Measurements from ENCODE around the gene ERMAP.

ERMAP gene

DNA sequence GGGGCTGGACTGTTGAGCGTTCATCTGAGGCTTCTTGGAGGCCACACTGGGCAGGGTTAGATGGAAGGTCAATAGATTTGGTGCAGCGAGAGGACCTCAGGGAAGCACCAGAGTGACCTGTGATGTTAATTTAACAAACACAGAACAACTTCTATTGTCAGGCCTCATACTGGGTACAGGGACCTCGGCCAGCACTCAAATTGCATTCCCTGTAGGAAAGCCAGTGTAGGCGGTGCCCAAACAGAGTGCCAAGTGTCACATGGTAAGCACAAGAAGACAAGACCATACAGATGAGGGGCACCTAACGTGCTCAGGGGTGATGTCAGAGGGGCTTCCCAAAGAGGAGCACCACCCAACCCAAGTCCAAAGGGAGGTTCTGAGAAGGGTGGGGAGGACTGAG is 30.8 kb upstream of the ERMAP start:
- no peaks in the 10 kb centered on the region for H3K27me3 ChIP-seq (ENCODE audit: insufficient read depth, insufficient read length)
- H3K9me3 ChIP-seq (ENCODE audit: insufficient read depth, low read length): no peaks in the 10 kb centered on the region
- H3K9ac ChIP-seq (ENCODE audit: insufficient read length, low read depth): no peak overlapping the region
- H3K4me3 ChIP-seq (ENCODE audit: insufficient read length, low read depth): no peak overlapping the region
- H3K36me3 ChIP-seq (ENCODE audit: insufficient read depth, insufficient read length, low read length): peaks cover 26% of the 10 kb centered on the region
- no peak for TF ChIP-seq ZNF274 (IDR thresholded peaks at IDR 0.05; ENCODE audit: low read depth, low read length)
- TF ChIP-seq SUZ12 (IDR thresholded peaks at IDR 0.05; ENCODE audit: extremely low read depth, insufficient read depth, insufficient read length): no peak
- no peak for TF ChIP-seq YY1 (IDR thresholded peaks at IDR 0.05; ENCODE audit: insufficient read depth, insufficient read length)
- no peaks in the 10 kb centered on the region for H3K4me1 ChIP-seq (ENCODE audit: insufficient read depth, insufficient read length)
- no peak for DNase-seq (ENCODE audit: low read depth, low spot score)

DNA sequence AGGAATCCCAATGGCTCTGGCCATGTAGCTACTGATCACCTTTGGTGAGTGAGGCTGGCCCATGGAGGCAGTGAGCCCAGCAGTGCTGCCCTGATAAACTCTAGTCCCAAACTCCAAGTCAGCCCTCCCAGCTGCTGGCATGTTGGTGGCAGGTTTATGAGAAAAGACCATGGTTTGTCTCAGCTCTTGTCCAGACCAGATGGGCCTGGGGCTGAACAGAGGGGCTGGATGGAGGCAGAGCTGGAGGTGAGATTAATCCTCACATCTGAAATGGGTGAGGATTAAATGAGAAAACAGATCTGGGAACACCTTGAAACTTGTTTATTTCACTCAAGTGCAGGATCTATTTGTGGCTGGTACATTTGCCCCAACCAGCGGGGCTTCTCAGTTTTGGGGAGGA is 28.9 kb upstream of the ERMAP start:
- H3K9ac ChIP-seq (ENCODE audit: insufficient read length, low read depth): no peak overlapping the region
- peaks cover 20% of the 10 kb centered on the region for H3K36me3 ChIP-seq (ENCODE audit: insufficient read depth, insufficient read length, low read length)
- no peaks in the 10 kb centered on the region for H3K27me3 ChIP-seq (ENCODE audit: insufficient read depth, insufficient read length)
- H3K4me3 ChIP-seq (ENCODE audit: insufficient read length, low read depth): no peak overlapping the region
- no peak for TF ChIP-seq YY1 (IDR thresholded peaks at IDR 0.05; ENCODE audit: insufficient read depth, insufficient read length)
- no peak for TF ChIP-seq SUZ12 (IDR thresholded peaks at IDR 0.05; ENCODE audit: extremely low read depth, insufficient read depth, insufficient read length)
- TF ChIP-seq ZNF274 (IDR thresholded peaks at IDR 0.05; ENCODE audit: low read depth, low read length): no peak
- no peaks in the 10 kb centered on the region for H3K9me3 ChIP-seq (ENCODE audit: insufficient read depth, low read length)
- no peak for DNase-seq (ENCODE audit: low read depth, low spot score)
- H3K4me1 ChIP-seq (ENCODE audit: insufficient read depth, insufficient read length): no peaks in the 10 kb centered on the region

DNA sequence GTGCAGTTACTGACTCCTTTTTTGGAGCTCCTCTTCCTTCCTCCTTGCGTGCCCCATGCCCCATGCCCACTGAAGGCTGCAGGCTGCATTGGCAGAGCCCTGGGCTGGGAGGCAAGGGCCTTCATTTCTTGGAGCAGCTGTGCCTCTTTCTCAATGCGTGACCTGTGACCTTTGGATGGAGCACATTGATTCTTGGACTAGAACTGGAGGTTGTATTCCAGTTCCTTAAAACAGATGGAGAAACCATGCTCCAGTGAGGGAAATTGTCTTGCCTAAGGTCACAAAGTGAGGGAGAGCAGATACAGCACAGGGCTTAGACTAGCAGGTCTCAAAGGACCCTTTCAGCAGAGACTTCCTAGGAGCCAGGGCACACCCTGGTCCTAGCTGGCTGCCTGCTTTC is 23.1 kb upstream of the ERMAP start:
- no peaks in the 10 kb centered on the region for H3K4me1 ChIP-seq (ENCODE audit: insufficient read depth, insufficient read length)
- H3K9ac ChIP-seq (ENCODE audit: insufficient read length, low read depth): no peak overlapping the region
- TF ChIP-seq SUZ12 (IDR thresholded peaks at IDR 0.05; ENCODE audit: extremely low read depth, insufficient read depth, insufficient read length): no peak
- no peak for TF ChIP-seq ZNF274 (IDR thresholded peaks at IDR 0.05; ENCODE audit: low read depth, low read length)
- TF ChIP-seq YY1 (IDR thresholded peaks at IDR 0.05; ENCODE audit: insufficient read depth, insufficient read length): no peak
- H3K9me3 ChIP-seq (ENCODE audit: insufficient read depth, low read length): no peaks in the 10 kb centered on the region
- H3K4me3 ChIP-seq (ENCODE audit: insufficient read length, low read depth): no peak overlapping the region
- no peaks in the 10 kb centered on the region for H3K36me3 ChIP-seq (ENCODE audit: insufficient read depth, insufficient read length, low read length)
- DNase-seq (ENCODE audit: low read depth, low spot score): no peak
- H3K27me3 ChIP-seq (ENCODE audit: insufficient read depth, insufficient read length): no peaks in the 10 kb centered on the region

DNA sequence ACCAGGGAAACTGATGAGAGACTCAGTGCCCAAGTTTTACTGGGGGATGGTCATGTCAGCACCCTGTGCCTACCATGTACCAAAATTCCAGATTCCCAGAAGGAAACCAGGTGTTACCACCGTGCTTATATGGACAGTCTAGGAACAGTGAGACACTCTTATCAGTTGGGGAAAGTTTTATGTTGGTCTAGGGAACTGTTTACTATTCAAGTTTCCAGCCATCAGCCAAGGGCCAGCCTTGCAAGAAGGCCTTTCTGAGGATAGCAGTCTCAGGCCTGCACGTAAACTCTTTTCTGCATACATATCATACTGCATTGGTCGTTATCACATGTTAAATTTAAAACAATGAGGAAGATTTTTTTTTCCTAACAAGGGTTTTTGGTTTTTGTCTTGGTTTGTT is 19.5 kb upstream of the ERMAP start:
- no peak for DNase-seq (ENCODE audit: low read depth, low spot score)
- TF ChIP-seq SUZ12 (IDR thresholded peaks at IDR 0.05; ENCODE audit: extremely low read depth, insufficient read depth, insufficient read length) (no peak), YY1 (IDR thresholded peaks at IDR 0.05; ENCODE audit: insufficient read depth, insufficient read length) (no peak), ZNF274 (IDR thresholded peaks at IDR 0.05; ENCODE audit: low read depth, low read length) (no peak)
- Histone ChIP-seq H3K4me1 (ENCODE audit: insufficient read depth, insufficient read length) (no peaks in the 10 kb centered on the region), H3K27me3 (ENCODE audit: insufficient read depth, insufficient read length) (no peaks in the 10 kb centered on the region), H3K9ac (ENCODE audit: insufficient read length, low read depth) (no peak overlapping the region), H3K9me3 (ENCODE audit: insufficient read depth, low read length) (no peaks in the 10 kb centered on the region), H3K36me3 (ENCODE audit: insufficient read depth, insufficient read length, low read length) (no peaks in the 10 kb centered on the region), H3K4me3 (ENCODE audit: insufficient read length, low read depth) (no peak overlapping the region)

DNA sequence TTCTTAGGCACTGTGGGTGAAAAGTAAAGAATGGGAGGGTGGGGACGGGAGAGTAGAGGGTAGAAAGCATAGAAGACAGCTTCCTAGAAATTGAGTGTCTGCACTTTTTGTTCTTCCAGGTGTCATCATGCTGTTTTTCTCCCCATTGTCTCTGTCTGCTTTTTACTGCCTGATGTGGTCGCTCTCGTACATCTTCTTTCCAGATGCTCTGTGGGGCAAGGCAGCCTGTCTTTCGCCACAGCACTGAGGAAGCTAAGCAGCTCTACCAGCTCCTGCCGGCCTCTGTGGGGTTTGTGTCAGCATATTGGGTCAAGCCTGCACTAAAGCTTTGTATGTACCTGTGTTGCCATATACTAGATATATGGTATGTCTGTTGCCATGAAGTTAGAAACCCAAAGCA is 18.9 kb upstream of the ERMAP start:
- Histone ChIP-seq H3K36me3 (ENCODE audit: insufficient read depth, insufficient read length, low read length) (no peaks in the 10 kb centered on the region), H3K4me3 (ENCODE audit: insufficient read length, low read depth) (no peak overlapping the region), H3K9ac (ENCODE audit: insufficient read length, low read depth) (no peak overlapping the region), H3K4me1 (ENCODE audit: insufficient read depth, insufficient read length) (no peaks in the 10 kb centered on the region), H3K9me3 (ENCODE audit: insufficient read depth, low read length) (no peaks in the 10 kb centered on the region), H3K27me3 (ENCODE audit: insufficient read depth, insufficient read length) (no peaks in the 10 kb centered on the region)
- no peak for TF ChIP-seq ZNF274 (IDR thresholded peaks at IDR 0.05; ENCODE audit: low read depth, low read length)
- TF ChIP-seq SUZ12 (IDR thresholded peaks at IDR 0.05; ENCODE audit: extremely low read depth, insufficient read depth, insufficient read length): no peak
- no peak for TF ChIP-seq YY1 (IDR thresholded peaks at IDR 0.05; ENCODE audit: insufficient read depth, insufficient read length)
- no peak for DNase-seq (ENCODE audit: low read depth, low spot score)

DNA sequence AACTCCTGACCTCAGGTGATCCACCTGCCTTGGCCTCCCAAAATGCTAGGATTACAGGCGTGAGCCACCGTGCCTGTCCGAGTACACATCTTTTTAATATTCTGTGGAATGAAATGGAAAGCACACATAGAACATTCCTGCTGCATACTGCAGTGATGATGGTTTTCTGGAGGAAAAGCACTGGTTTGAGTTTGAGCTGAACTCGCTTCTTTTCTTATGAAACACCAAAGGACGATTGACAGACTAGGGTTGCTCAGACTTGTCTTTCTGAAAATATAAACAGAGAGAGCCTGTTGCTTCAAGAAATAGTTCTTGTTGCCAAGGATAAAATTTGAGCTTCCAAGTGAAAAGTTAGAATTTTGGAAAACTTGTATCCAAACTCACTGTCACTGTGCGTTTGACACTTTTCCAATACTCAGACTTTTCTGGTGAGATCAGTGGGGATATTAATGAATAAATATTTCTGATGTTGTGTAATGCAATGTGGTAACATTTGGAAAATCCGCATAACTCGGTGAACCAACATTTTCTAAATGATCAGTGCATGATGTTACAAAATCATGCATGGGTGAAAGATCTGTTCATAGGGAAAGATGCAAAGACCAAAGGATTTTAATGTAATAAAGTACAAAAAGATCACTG is 15.0 kb upstream of the ERMAP start:
- Histone ChIP-seq H3K9me3 (ENCODE audit: insufficient read depth, low read length) (peaks cover 20% of the 10 kb centered on the region; the same call in 1 of the 2 replicates), H3K27me3 (ENCODE audit: insufficient read depth, insufficient read length) (no peaks in the 10 kb centered on the region), H3K9ac (ENCODE audit: insufficient read length, low read depth) (no peak overlapping the region), H3K4me1 (ENCODE audit: insufficient read depth, insufficient read length) (no peaks in the 10 kb centered on the region), H3K4me3 (ENCODE audit: insufficient read length, low read depth) (no peak overlapping the region), H3K36me3 (ENCODE audit: insufficient read depth, insufficient read length, low read length) (peaks cover 15% of the 10 kb centered on the region)
- TF ChIP-seq YY1 (IDR thresholded peaks at IDR 0.05; ENCODE audit: insufficient read depth, insufficient read length) (no peak), SUZ12 (IDR thresholded peaks at IDR 0.05; ENCODE audit: extremely low read depth, insufficient read depth, insufficient read length) (no peak), ZNF274 (IDR thresholded peaks at IDR 0.05; ENCODE audit: low read depth, low read length) (no peak)
- DNase-seq (ENCODE audit: low read depth, low spot score): no peak

DNA sequence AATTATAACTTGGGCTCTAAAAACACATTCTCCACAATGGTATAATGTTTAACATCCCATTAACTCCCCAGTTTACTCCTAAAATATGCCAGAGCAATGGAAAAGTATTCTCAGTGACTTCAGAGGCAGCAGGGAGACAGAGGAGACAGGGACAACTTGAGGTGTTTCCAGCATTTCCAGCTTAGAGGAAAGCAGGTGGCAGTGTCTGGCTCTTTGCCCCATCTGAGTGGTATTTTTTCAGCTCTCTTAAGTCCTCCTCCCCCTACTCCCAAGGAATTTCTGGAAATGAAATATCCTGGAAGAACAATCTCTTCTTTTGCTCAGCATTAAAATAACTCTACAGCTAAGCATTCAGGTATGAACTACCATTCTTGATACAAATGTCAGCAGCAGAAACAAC is 10.8 kb upstream of the ERMAP start:
- Histone ChIP-seq H3K9me3 (ENCODE audit: insufficient read depth, low read length) (peaks cover 20% of the 10 kb centered on the region; the same call in 1 of the 2 replicates), H3K27me3 (ENCODE audit: insufficient read depth, insufficient read length) (no peaks in the 10 kb centered on the region), H3K4me1 (ENCODE audit: insufficient read depth, insufficient read length) (no peaks in the 10 kb centered on the region), H3K4me3 (ENCODE audit: insufficient read length, low read depth) (no peak overlapping the region), H3K9ac (ENCODE audit: insufficient read length, low read depth) (no peak overlapping the region), H3K36me3 (ENCODE audit: insufficient read depth, insufficient read length, low read length) (peaks cover 15% of the 10 kb centered on the region)
- DNase-seq (ENCODE audit: low read depth, low spot score): no peak
- TF ChIP-seq ZNF274 (IDR thresholded peaks at IDR 0.05; ENCODE audit: low read depth, low read length) (no peak), YY1 (IDR thresholded peaks at IDR 0.05; ENCODE audit: insufficient read depth, insufficient read length) (no peak), SUZ12 (IDR thresholded peaks at IDR 0.05; ENCODE audit: extremely low read depth, insufficient read depth, insufficient read length) (no peak)

All from NT2/D1 (cell line).